HCT116 (cell line): Measurements from ENCODE around the gene CDHR1. TPM values are rescaled to one million over a fixed set of nuclear protein-coding genes. Genes with fewer than 3 reads are reported as not detected.

Experiments
- ATAC-seq: fragments of 200-7000 bp; cut with Tn5 transposase; 2 replicates; pipeline ENCODE4 v1.9.1; 2020; ENCODE audit warnings: mild to moderate bottlenecking, moderate library complexity
- BruUV-seq: library from RNA; stranded (reverse); fragments of 400-500 nt; replicated peaks from 2 replicates; lab custom pipeline; 2021; lab: Mats Ljungman, UMichigan
- CTCF ChIA-PET: fragments of 300-600 bp; sonication (Branson Sonifier 250); formaldehyde crosslinking; loops from one replicate; lab custom pipeline; 2021; ENCODE audit warnings: antibody characterized with exemption; lab: Charles Lee
- POLR2A ChIA-PET: fragments of 300-600, 350-600 bp; sonication (Branson Sonifier 250); formaldehyde crosslinking; loops from one replicate; lab custom pipeline; 2021; ENCODE audit warnings: antibody characterized with exemption; lab: Charles Lee
- RAD21 ChIA-PET, 2 experiments: fragments of 300-600 bp; sonication (Branson Sonifier 250); formaldehyde crosslinking; loops; one replicate each; lab custom pipeline; 2023; ENCODE audit warnings: low total read pairs in 2 of 2; ENCODE audit not compliant: uncharacterized antibody in 2 of 2, unreplicated experiment in 2 of 2, low non-redundant PET in 1 of 2; lab: Charles Lee
- DNase-seq: peaks from one replicate; pipeline ENCODE4 v3.0.0-alpha.2; 2010; ENCODE audit warnings: low read depth, low spot score
- H2AFZ ChIP-seq: fragments of 200-600 bp; shearing (Covaris generic), sonication (generic); 2 replicates; pipeline ENCODE4 v1.6.1; 2017; ENCODE audit warnings: low read depth, mixed run types, mixed read lengths, antibody characterized with exemption, low read length; ENCODE audit not compliant: poor library complexity, severe bottlenecking
- H3K27ac ChIP-seq: 2 replicates; pipeline ENCODE4 v1.5.1; 2012; ENCODE audit warnings: low read depth, low read length
- H3K27me3 ChIP-seq: fragments of 200-600 bp; sonication (generic); 2 replicates; pipeline ENCODE4 v1.6.1; 2016; ENCODE audit warnings: mixed run types, low read length, mixed read lengths; ENCODE audit not compliant: insufficient read depth
- H3K36me3 ChIP-seq, 2 experiments: fragments of 200-500 bp in 1 of 2; fragments of 200-600 bp in 1 of 2; sonication (Bioruptor generic) in 1 of 2; sonication (generic) in 1 of 2; 2 replicates each; pipeline versions ENCODE4 v1.5.1 to v1.6.1; 2014 to 2016; ENCODE audit warnings: low read length in 2 of 2, inconsistent platforms in 1 of 2, mixed read lengths in 1 of 2, mixed run types in 1 of 2; ENCODE audit not compliant: insufficient read depth in 2 of 2, control insufficient read depth in 1 of 2
- H3K4me1 ChIP-seq, 2 experiments: fragments of 200-600 bp in 1 of 2; sonication (generic) in 1 of 2; 2 replicates each; pipeline versions ENCODE4 v1.5.1 to v1.6.1; 2012 to 2017; ENCODE audit warnings: low read length in 2 of 2, inconsistent platforms in 1 of 2, mild to moderate bottlenecking in 1 of 2, mixed read lengths in 1 of 2, mixed run types in 1 of 2, moderate library complexity in 1 of 2; ENCODE audit not compliant: insufficient read depth in 2 of 2, control insufficient read depth in 1 of 2
- H3K4me2 ChIP-seq: fragments of 200-600 bp; sonication (generic); 2 replicates; pipeline ENCODE4 v1.6.1; 2017; ENCODE audit warnings: mixed run types, low read length, mixed read lengths
- H3K4me3 ChIP-seq, 2 experiments: fragments of 200-600 bp in 1 of 2; sonication (generic) in 1 of 2; replicated peaks in 1 of 2; 2 replicates each; pipeline ENCODE4 v1.5.1; 2011 to 2016; ENCODE audit warnings: low read length in 2 of 2, control low read depth in 1 of 2, low read depth in 1 of 2, mild to moderate bottlenecking in 1 of 2, mixed read lengths in 1 of 2, mixed run types in 1 of 2
- H3K79me2 ChIP-seq: fragments of 200-600 bp; sonication (generic); 2 replicates; pipeline ENCODE4 v1.6.1; 2017; ENCODE audit warnings: mild to moderate bottlenecking, mixed run types, low read length, moderate library complexity, mixed read lengths; ENCODE audit not compliant: insufficient read depth
- H3K9ac ChIP-seq: fragments of 200-600 bp; sonication (generic); 2 replicates; pipeline ENCODE4 v1.6.1; 2016; ENCODE audit warnings: low read length, mixed read lengths
- H3K9me2 ChIP-seq: fragments of 200-600 bp; sonication (generic), shearing (Covaris generic); 2 replicates; pipeline ENCODE4 v1.6.1; 2017; ENCODE audit warnings: mixed run types, mild to moderate bottlenecking, moderate library complexity; ENCODE audit not compliant: insufficient read depth
- H3K9me3 ChIP-seq, 2 experiments: fragments of 200-500 bp in 1 of 2; fragments of 200-600 bp in 1 of 2; sonication (Bioruptor generic) in 1 of 2; sonication (generic) in 1 of 2; 2 replicates each; pipeline ENCODE4 v1.6.1; 2014 to 2017; ENCODE audit warnings: low read length in 2 of 2, mixed read lengths in 2 of 2, inconsistent platforms in 1 of 2, low read depth in 1 of 2, mild to moderate bottlenecking in 1 of 2, mixed run types in 1 of 2, moderate library complexity in 1 of 2; ENCODE audit not compliant: control insufficient read depth in 1 of 2, insufficient read depth in 1 of 2
- H4K20me1 ChIP-seq: fragments of 200-600 bp; sonication (generic), shearing (Covaris generic); 2 replicates; pipeline ENCODE4 v1.6.1; 2017; ENCODE audit warnings: mixed run types, mild to moderate bottlenecking, moderate library complexity; ENCODE audit not compliant: insufficient read depth
- CEBPB ChIP-seq: IDR thresholded peaks from 2 replicates; pipeline ENCODE4 v1.6.1; 2012; ENCODE audit warnings: low read depth
- EGR1 ChIP-seq: IDR thresholded peaks from 2 replicates; pipeline ENCODE4 v1.6.1; 2012; ENCODE audit warnings: low read depth
- EZH2 ChIP-seq: fragments of 200-600 bp; sonication (generic); IDR thresholded peaks from 2 replicates; pipeline ENCODE4 v1.6.1; 2017; ENCODE audit warnings: antibody characterized with exemption, mixed run types
- POLR2AphosphoS5 ChIP-seq: IDR thresholded peaks from 2 replicates; pipeline ENCODE4 v1.6.1; 2011; ENCODE audit warnings: mild to moderate bottlenecking, low read depth, low read length, moderate library complexity
- SIN3A ChIP-seq: IDR thresholded peaks from 2 replicates; pipeline ENCODE4 v1.6.1; 2012; ENCODE audit warnings: low read depth
- SRF ChIP-seq: IDR thresholded peaks from 2 replicates; pipeline ENCODE4 v1.6.1; 2012; ENCODE audit warnings: low read depth
- ZFX ChIP-seq: fragments of 450-650 bp; IDR thresholded peaks from 2 replicates; pipeline ENCODE4 v1.6.1; 2017
- intact Hi-C: fragments of 100-400 bp; cut with micrococcal nuclease; formaldehyde crosslinking; loops from 2 replicates; pipeline ENCODE4 v1.10.0; 2022
- total RNA-seq: library from RNA; stranded (reverse); gene quantifications from one replicate; pipeline ENCODE4 v1.2.1, GENCODE V29; 2021; ENCODE audit not compliant: unreplicated experiment
- TF ChIP-seq, protein P1 (sequence below): IDR thresholded peaks from 2 replicates; pipeline ENCODE4 v1.6.1; 2012; ENCODE audit warnings: low read depth

Gene CDHR1
- total RNA-seq, 1 experiment from 2014 or later: not detected

DNA sequence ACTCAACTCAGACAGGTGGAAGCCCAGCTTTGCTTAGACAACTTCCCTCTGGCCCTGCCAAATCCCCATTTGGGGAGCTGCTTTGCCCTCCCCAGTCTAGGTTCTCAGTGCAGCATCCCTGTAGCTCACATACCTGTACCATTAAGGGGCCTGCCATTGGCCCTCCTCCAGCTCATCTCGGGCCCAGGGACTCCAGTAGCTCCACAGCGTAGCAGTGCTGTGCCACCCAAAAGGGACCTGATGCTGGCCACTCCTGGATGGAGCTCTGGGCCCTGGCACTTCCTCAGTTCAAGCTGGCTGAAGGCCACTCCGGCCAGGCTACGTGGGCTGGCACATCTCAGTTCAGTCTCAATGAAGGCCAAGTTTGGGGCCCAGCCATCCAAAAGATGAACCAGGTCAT lies 39.6 kb downstream of the CDHR1 start (continued):
- TF ChIP-seq EGR1 (no peak), EZH2 (no peak), ZFX (no peak)

DNA sequence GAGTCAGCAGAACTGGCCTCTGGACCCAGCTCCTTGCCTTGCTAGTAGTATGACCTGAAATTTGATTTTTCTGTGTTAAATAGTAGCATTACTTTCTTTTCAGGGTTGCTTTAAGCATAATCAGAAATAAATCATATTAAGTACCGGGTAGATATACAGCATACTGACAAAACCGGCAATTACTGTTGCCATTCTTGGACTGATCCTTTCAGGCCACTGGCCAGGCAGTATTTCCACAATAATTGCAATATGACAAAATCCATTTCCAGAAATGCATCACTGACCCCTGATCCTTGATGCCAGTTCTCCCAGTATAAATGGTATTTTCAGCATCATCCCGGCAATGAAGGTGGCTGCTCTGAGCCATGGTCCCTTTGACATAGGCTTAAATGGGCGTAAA lies 40.1 kb downstream of the CDHR1 start:
- no TSS peak for BruUV-seq
- Histone ChIP-seq H3K9me3 (no peaks in the 10 kb centered on the region), H3K9ac (no peak overlapping the region), H3K9me2 (no peaks in the 10 kb centered on the region), H3K4me1 (no peaks in the 10 kb centered on the region), H3K36me3 (no peaks in the 10 kb centered on the region), H3K27ac (no peak overlapping the region), H3K4me3 (no peak overlapping the region), H3K4me2 (no peak overlapping the region), H3K79me2 (no peaks in the 10 kb centered on the region), H4K20me1 (no peaks in the 10 kb centered on the region), H3K27me3 (peaks cover 7% of the 10 kb centered on the region; the same call in 1 of the 2 replicates), H2AFZ (no peak overlapping the region)
- POLR2A ChIA-PET: no interaction called here
- CTCF ChIA-PET: no interaction called here
- DNase-seq: no peak
- RAD21 ChIA-PET: no interaction called here
- ATAC-seq: no peak
- intact Hi-C loops: no loop called here
- no peak for TF ChIP-seq CEBPB
- TF ChIP-seq SRF: no peak
- no peak for TF ChIP-seq SIN3A
- TF ChIP-seq EZH2: no peak
- TF ChIP-seq POLR2AphosphoS5: no peak
- TF ChIP-seq, protein P1, sequence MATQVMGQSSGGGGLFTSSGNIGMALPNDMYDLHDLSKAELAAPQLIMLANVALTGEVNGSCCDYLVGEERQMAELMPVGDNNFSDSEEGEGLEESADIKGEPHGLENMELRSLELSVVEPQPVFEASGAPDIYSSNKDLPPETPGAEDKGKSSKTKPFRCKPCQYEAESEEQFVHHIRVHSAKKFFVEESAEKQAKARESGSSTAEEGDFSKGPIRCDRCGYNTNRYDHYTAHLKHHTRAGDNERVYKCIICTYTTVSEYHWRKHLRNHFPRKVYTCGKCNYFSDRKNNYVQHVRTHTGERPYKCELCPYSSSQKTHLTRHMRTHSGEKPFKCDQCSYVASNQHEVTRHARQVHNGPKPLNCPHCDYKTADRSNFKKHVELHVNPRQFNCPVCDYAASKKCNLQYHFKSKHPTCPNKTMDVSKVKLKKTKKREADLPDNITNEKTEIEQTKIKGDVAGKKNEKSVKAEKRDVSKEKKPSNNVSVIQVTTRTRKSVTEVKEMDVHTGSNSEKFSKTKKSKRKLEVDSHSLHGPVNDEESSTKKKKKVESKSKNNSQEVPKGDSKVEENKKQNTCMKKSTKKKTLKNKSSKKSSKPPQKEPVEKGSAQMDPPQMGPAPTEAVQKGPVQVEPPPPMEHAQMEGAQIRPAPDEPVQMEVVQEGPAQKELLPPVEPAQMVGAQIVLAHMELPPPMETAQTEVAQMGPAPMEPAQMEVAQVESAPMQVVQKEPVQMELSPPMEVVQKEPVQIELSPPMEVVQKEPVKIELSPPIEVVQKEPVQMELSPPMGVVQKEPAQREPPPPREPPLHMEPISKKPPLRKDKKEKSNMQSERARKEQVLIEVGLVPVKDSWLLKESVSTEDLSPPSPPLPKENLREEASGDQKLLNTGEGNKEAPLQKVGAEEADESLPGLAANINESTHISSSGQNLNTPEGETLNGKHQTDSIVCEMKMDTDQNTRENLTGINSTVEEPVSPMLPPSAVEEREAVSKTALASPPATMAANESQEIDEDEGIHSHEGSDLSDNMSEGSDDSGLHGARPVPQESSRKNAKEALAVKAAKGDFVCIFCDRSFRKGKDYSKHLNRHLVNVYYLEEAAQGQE: no peak
